Activated B cell treated with CpG ODN at 0.5 μM for 24 hours (primary cell): ENCODE results near the gene MYL1. TPM values are rescaled to one million over a fixed set of nuclear protein-coding genes. Genes with fewer than 3 reads are reported as not detected.

Experiments
- ATAC-seq: fragments of 200-7000 bp; cut with Tn5 transposase; one replicate; pipeline ENCODE4 v1.10.0; 2021; ENCODE audit warnings: low read depth, mild to moderate bottlenecking, moderate library complexity
- CTCF ChIA-PET: fragments of 350-600 bp; sonication (Branson Sonifier 250); formaldehyde crosslinking; loops from one replicate; lab custom pipeline; 2021; ENCODE audit warnings: antibody characterized with exemption; lab: Charles Lee
- POLR2A ChIA-PET: fragments of 350-600 bp; sonication (Branson Sonifier 250); formaldehyde crosslinking; loops from one replicate; lab custom pipeline; 2021; ENCODE audit warnings: antibody characterized with exemption; lab: Charles Lee
- DNase-seq: peaks from one replicate; pipeline ENCODE4 v3.0.0; 2022
- H3K27ac Mint-ChIP-seq: one replicate; pipeline ENCODE4 v1.8.0; 2020; ENCODE audit warnings: mixed read lengths
- H3K27me3 Mint-ChIP-seq: one replicate; pipeline ENCODE4 v1.8.0; 2021; ENCODE audit warnings: mixed read lengths
- H3K36me3 Mint-ChIP-seq: one replicate; pipeline ENCODE4 v1.8.0; 2021; ENCODE audit warnings: low read depth, mixed read lengths
- H3K4me1 Mint-ChIP-seq: one replicate; pipeline ENCODE4 v1.8.0; 2021; ENCODE audit warnings: mixed read lengths
- H3K4me3 Mint-ChIP-seq: one replicate; pipeline ENCODE4 v1.8.0; 2020; ENCODE audit warnings: mild to moderate bottlenecking, mixed read lengths
- H3K9me3 Mint-ChIP-seq: one replicate; pipeline ENCODE4 v1.8.0; 2020; ENCODE audit warnings: mixed read lengths
- intact Hi-C: fragments of 100-400 bp; cut with micrococcal nuclease; formaldehyde crosslinking; loops from one replicate; pipeline ENCODE4 v1.15.1; 2024
- total RNA-seq: library from RNA; stranded (reverse); gene quantifications from 2 replicates; pipeline ENCODE4 v1.2.3, GENCODE V29; 2022
- TF ChIP-seq, protein P1 (sequence below): fragments of 200-600 bp; IDR thresholded peaks from one replicate; pipeline ENCODE4 v1.8.0; 2022; ENCODE audit warnings: antibody characterized with exemption, mild to moderate bottlenecking

The MYL1 gene
- not detected in 2 replicates for total RNA-seq

DNA sequence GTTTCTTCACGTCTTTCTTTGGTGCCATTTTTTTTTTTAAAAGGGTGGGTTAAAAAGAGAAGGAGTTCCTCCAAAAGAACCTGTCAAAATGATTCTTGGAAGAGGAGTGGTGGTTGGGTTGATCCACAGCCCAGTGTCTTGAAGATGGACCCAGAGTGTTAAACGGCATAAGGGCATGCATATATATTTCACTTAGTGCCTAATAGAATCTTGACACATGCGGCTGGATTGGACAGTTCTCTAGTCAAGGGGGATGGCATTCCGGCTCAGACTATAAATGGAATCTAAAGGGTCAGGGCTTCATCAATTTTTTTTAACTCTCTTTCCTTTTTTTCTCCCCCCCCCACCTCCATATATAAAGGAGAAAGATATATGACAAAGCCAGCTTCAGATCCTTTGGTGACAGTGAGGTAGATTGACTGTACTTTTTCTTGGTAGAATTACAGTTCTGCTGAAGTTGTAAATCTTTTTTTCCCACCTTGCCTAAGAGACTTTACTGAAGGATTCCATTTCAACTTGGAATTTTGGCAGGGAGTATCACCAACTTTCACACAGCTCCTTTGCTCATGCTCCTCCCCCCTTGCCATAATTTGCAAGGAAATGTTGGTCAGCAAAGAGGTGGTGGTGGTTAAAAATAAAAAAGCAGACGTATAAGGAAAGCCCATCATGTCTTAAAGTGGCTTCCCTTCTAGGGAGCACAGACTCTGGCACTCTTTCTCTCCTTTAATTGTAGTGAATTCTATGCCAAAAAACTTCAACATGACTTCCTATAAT lies at the start of gene MYL1:
MYL1 (minus strand) TSS at position 160 of the 774 bp plus-strand sequence; CDS start at position 28, 132 bp downstream.
- POLR2A ChIA-PET: no interaction called here
- Mint-ChIP-seq H3K9me3 (no peaks in the 10 kb centered on the region), H3K4me3 (no peak within 1 kb of the TSS), H3K4me1 (no peaks in the 10 kb centered on the region), H3K27me3 (no peaks in the 10 kb centered on the region), H3K27ac (no peak within 1 kb of the TSS), H3K36me3 (no peaks in the 10 kb centered on the region)
- ATAC-seq (no peak), DNase-seq (no peak)
- TF ChIP-seq, protein P1, sequence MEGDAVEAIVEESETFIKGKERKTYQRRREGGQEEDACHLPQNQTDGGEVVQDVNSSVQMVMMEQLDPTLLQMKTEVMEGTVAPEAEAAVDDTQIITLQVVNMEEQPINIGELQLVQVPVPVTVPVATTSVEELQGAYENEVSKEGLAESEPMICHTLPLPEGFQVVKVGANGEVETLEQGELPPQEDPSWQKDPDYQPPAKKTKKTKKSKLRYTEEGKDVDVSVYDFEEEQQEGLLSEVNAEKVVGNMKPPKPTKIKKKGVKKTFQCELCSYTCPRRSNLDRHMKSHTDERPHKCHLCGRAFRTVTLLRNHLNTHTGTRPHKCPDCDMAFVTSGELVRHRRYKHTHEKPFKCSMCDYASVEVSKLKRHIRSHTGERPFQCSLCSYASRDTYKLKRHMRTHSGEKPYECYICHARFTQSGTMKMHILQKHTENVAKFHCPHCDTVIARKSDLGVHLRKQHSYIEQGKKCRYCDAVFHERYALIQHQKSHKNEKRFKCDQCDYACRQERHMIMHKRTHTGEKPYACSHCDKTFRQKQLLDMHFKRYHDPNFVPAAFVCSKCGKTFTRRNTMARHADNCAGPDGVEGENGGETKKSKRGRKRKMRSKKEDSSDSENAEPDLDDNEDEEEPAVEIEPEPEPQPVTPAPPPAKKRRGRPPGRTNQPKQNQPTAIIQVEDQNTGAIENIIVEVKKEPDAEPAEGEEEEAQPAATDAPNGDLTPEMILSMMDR: no peak
- CTCF ChIA-PET: no interaction called here
- intact Hi-C loops: no loop called here

DNA sequence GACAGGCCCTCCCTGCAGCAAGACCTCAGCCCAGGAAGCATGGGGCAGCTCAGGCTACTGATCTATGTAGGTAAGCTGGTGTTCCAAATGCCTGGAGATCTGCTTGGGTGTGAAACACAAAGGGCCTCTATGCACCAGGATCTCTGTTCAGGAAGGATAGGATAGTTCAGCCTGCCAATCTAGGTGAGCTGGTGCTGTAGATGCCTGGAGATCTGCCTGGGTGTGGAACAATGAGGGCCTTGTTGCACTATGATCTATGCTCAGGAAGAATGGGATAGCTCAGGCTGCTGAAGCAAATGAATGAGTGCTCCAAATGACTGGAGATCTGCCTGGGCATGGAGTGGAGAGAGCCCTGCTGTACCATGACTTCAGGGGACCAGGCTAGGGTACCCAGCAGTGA lies 48.9 kb upstream of the MYL1 start:
- Mint-ChIP-seq H3K27ac (no peak overlapping the region), H3K27me3 (no peaks in the 10 kb centered on the region), H3K4me1 (no peaks in the 10 kb centered on the region), H3K36me3 (no peaks in the 10 kb centered on the region), H3K4me3 (no peak overlapping the region), H3K9me3 (no peaks in the 10 kb centered on the region)
- intact Hi-C loops: no loop called here
- POLR2A ChIA-PET: no interaction called here
- TF ChIP-seq, protein P1: no peak
- DNase-seq (no peak), ATAC-seq (no peak)
- CTCF ChIA-PET: no interaction called here

DNA sequence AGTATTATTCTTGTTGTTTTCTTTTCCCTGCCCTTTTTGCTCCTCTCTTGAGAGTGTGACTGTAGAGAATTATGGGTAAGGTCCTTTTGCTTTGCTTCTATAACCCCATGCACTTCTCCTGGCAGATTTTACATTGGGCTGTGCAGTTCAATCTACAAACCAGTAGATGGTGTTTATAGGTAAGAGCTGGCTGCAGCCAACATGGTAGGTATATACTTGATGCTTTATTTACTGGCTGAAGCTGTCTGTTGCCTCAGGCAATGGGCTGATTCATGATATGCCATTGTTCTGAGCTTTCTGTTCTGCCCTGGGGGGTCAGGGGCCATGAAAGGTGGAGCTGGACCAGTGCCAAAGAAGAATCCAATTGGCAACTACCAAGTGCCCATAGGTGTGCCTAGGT lies 48.3 kb upstream of the MYL1 start:
- CTCF ChIA-PET: no interaction called here

GRCh38 chr2:210360412-210360811 lies 45.4 kb upstream of the MYL1 start:
- ChIA-PET CTCF (no interaction called here), POLR2A (no interaction called here)
- no peak for ATAC-seq
- intact Hi-C loops: no loop called here
- TF ChIP-seq, protein P1: no peak
- H3K27ac Mint-ChIP-seq: no peak overlapping the region
- no peaks in the 10 kb centered on the region for H3K9me3 Mint-ChIP-seq
- H3K27me3 Mint-ChIP-seq: no peaks in the 10 kb centered on the region
- no peak for DNase-seq
- no peaks in the 10 kb centered on the region for H3K36me3 Mint-ChIP-seq
- H3K4me1 Mint-ChIP-seq: no peaks in the 10 kb centered on the region
- no peak overlapping the region for H3K4me3 Mint-ChIP-seq

More for the DNA sequence above, 48.3 kb upstream of the MYL1 start:
- Mint-ChIP-seq H3K36me3 (no peaks in the 10 kb centered on the region), H3K4me3 (no peak overlapping the region), H3K9me3 (no peaks in the 10 kb centered on the region), H3K4me1 (no peaks in the 10 kb centered on the region), H3K27me3 (no peaks in the 10 kb centered on the region), H3K27ac (no peak overlapping the region)
- DNase-seq (no peak), ATAC-seq (no peak)
- POLR2A ChIA-PET: no interaction called here
- TF ChIP-seq, protein P1: no peak
- intact Hi-C loops: no loop called here

- ATAC-seq (no peak), DNase-seq (no peak)
- CTCF ChIA-PET: no interaction called here
- H3K36me3 Mint-ChIP-seq: no peaks in the 10 kb centered on the region
- intact Hi-C loops: no loop called here
- no peaks in the 10 kb centered on the region for H3K4me1 Mint-ChIP-seq
- H3K9me3 Mint-ChIP-seq: peaks cover 2% of the 10 kb centered on the region
- TF ChIP-seq, protein P1: no peak
- POLR2A ChIA-PET: no interaction called here
- H3K4me3 Mint-ChIP-seq: no peak overlapping the region
- H3K27ac Mint-ChIP-seq: no peak overlapping the region
- no peaks in the 10 kb centered on the region for H3K27me3 Mint-ChIP-seq
These were observed 42.0 kb upstream of the MYL1 start for GRCh38 chr2:210356944-210357343.
